H9 (cell line): ENCODE measurements around the gene LRRC41. TPM values are rescaled to one million over a fixed set of nuclear protein-coding genes. Genes with fewer than 3 reads are reported as not detected.
A peak's percentile ranks its signal among the peaks of the same experiment; 100 is the strongest.

ENCODE experiments used
- DNase-seq: peaks from one replicate; pipeline ENCODE4 v3.0.0-alpha.2; 2017
- H2AFZ ChIP-seq: one replicate; pipeline ENCODE4 v1.6.1; 2013; ENCODE audit warnings: mild to moderate bottlenecking, low read length, control low read depth, moderate library complexity
- H2AK5ac ChIP-seq: 2 replicates; pipeline ENCODE4 v1.6.1; 2013; ENCODE audit warnings: low read length, control low read depth, mixed read lengths; ENCODE audit not compliant: insufficient read length
- H2BK120ac ChIP-seq: one replicate; pipeline ENCODE4 v1.6.1; 2013; ENCODE audit warnings: low read depth, mild to moderate bottlenecking, low read length, control low read depth, inconsistent platforms; ENCODE audit not compliant: poor library complexity, severe bottlenecking
- H2BK12ac ChIP-seq: 2 replicates; pipeline ENCODE4 v1.6.1; 2013; ENCODE audit warnings: low read length, control low read depth, mixed read lengths, low read depth; ENCODE audit not compliant: insufficient read length
- H2BK15ac ChIP-seq: 2 replicates; pipeline ENCODE4 v1.6.1; 2013; ENCODE audit warnings: low read depth, low read length, control low read depth
- H2BK20ac ChIP-seq: one replicate; pipeline ENCODE4 v1.6.1; 2013; ENCODE audit warnings: low read depth, mild to moderate bottlenecking, low read length, control low read depth, inconsistent platforms; ENCODE audit not compliant: poor library complexity, severe bottlenecking
- H2BK5ac ChIP-seq: 2 replicates; pipeline ENCODE4 v1.6.1; 2013; ENCODE audit warnings: low read length, control low read depth, mixed read lengths; ENCODE audit not compliant: insufficient read length
- H3K14ac ChIP-seq: 2 replicates; pipeline ENCODE4 v1.6.1; 2013; ENCODE audit warnings: low read length, control low read depth; ENCODE audit not compliant: insufficient read depth
- H3K18ac ChIP-seq: 2 replicates; pipeline ENCODE4 v1.6.1; 2013; ENCODE audit warnings: low read depth, mild to moderate bottlenecking, mixed read lengths, low read length, control low read depth; ENCODE audit not compliant: insufficient read length
- H3K23ac ChIP-seq: 2 replicates; pipeline ENCODE4 v1.6.1; 2013; ENCODE audit warnings: low read length, control low read depth, mixed read lengths, low read depth; ENCODE audit not compliant: insufficient read length
- H3K23me2 ChIP-seq: 2 replicates; pipeline ENCODE4 v1.6.1; 2013; ENCODE audit warnings: low read depth, mild to moderate bottlenecking, mixed read lengths, low read length, control low read depth; ENCODE audit not compliant: insufficient read length, poor library complexity, severe bottlenecking
- H3K27ac ChIP-seq: 2 replicates; pipeline ENCODE4 v1.5.1; 2013; ENCODE audit warnings: low read length, control low read depth, mixed read lengths, low read depth; ENCODE audit not compliant: insufficient read length
- H3K27me3 ChIP-seq: 2 replicates; pipeline ENCODE4 v1.6.1; 2013; ENCODE audit warnings: low read length, control low read depth, inconsistent platforms; ENCODE audit not compliant: insufficient read depth
- H3K4ac ChIP-seq: 2 replicates; pipeline ENCODE4 v1.6.1; 2013; ENCODE audit warnings: low read depth, mild to moderate bottlenecking, control low read depth, inconsistent platforms, low read length, moderate library complexity
- H3K4me1 ChIP-seq: 2 replicates; pipeline ENCODE4 v1.6.1; 2013; ENCODE audit warnings: low read length, control low read depth, inconsistent platforms; ENCODE audit not compliant: insufficient read depth
- H3K4me2 ChIP-seq: 2 replicates; pipeline ENCODE4 v1.6.1; 2013; ENCODE audit warnings: low read length, control low read depth, mixed read lengths; ENCODE audit not compliant: insufficient read length, insufficient read depth
- H3K56ac ChIP-seq: 2 replicates; pipeline ENCODE4 v1.6.1; 2013; ENCODE audit warnings: low read depth, mild to moderate bottlenecking, mixed read lengths, low read length, control low read depth; ENCODE audit not compliant: insufficient read length
- H3K79me1 ChIP-seq: 2 replicates; pipeline ENCODE4 v1.6.1; 2013; ENCODE audit warnings: low read depth, mild to moderate bottlenecking, moderate library complexity, low read length, control low read depth, inconsistent platforms; ENCODE audit not compliant: insufficient read depth, poor library complexity, severe bottlenecking
- H3K79me2 ChIP-seq: 2 replicates; pipeline ENCODE4 v1.6.1; 2013; ENCODE audit warnings: low read length, control low read depth, inconsistent platforms; ENCODE audit not compliant: insufficient read depth
- H3K9ac ChIP-seq: 2 replicates; pipeline ENCODE4 v1.6.1; 2013; ENCODE audit warnings: low read length, control low read depth, mixed read lengths; ENCODE audit not compliant: insufficient read length; ENCODE audit errors: extremely low read depth
- H3K9me3 ChIP-seq: one replicate; pipeline ENCODE4 v1.6.1; 2013; ENCODE audit warnings: low read depth, low read length, inconsistent platforms; ENCODE audit not compliant: control insufficient read depth
- H3T11ph ChIP-seq: one replicate; pipeline ENCODE4 v1.6.1; 2013; ENCODE audit warnings: mild to moderate bottlenecking, low read length, control low read depth, inconsistent platforms
- H4K20me1 ChIP-seq: one replicate; pipeline ENCODE4 v1.6.1; 2013; ENCODE audit not compliant: control insufficient read depth, insufficient read length, insufficient read depth
- H4K5ac ChIP-seq: 2 replicates; pipeline ENCODE4 v1.6.1; 2013; ENCODE audit warnings: low read depth, mild to moderate bottlenecking, mixed read lengths, low read length, control low read depth; ENCODE audit not compliant: insufficient read length
- H4K8ac ChIP-seq: replicated peaks from 2 replicates; pipeline ENCODE4 v1.6.1; 2013; ENCODE audit warnings: low read length, control low read depth, mixed read lengths, low read depth; ENCODE audit not compliant: insufficient read length
- H4K91ac ChIP-seq: 2 replicates; pipeline ENCODE4 v1.6.1; 2013; ENCODE audit warnings: low read depth, mild to moderate bottlenecking, moderate library complexity, mixed read lengths, low read length, control low read depth; ENCODE audit not compliant: insufficient read length
- H3K27ac Mint-ChIP-seq, 3 experiments: 2 replicates in 2 of 3; 3 replicates in 1 of 3; pipeline ENCODE4 v1.8.0; 2020 to 2021; ENCODE audit warnings: mixed read lengths in 3 of 3, mild to moderate bottlenecking in 1 of 3, moderate library complexity in 1 of 3
- H3K27me3 Mint-ChIP-seq: 2 replicates; pipeline ENCODE4 v1.8.0; 2021; ENCODE audit warnings: low read depth, mild to moderate bottlenecking, moderate library complexity, mixed read lengths
- H3K36me3 Mint-ChIP-seq, 3 experiments: 2 replicates in 2 of 3; 3 replicates in 1 of 3; pipeline ENCODE4 v1.8.0; 2020 to 2021; ENCODE audit warnings: low read depth in 3 of 3, mixed read lengths in 3 of 3; ENCODE audit not compliant: insufficient read depth in 1 of 3
- H3K4me1 Mint-ChIP-seq, 2 experiments: 2 replicates each; pipeline ENCODE4 v1.8.0; 2020; ENCODE audit warnings: mixed read lengths in 2 of 2
- H3K4me3 Mint-ChIP-seq, 2 experiments: 2 replicates in 1 of 2; 3 replicates in 1 of 2; pipeline ENCODE4 v1.8.0; 2020 to 2021; ENCODE audit warnings: mild to moderate bottlenecking in 2 of 2, mixed read lengths in 2 of 2, moderate library complexity in 1 of 2
- H3K9me3 Mint-ChIP-seq, 2 experiments: 2 replicates in 1 of 2; 3 replicates in 1 of 2; pipeline ENCODE4 v1.8.0; 2020; ENCODE audit warnings: mild to moderate bottlenecking in 2 of 2, mixed read lengths in 2 of 2, moderate library complexity in 1 of 2
- WGBS: extraction: QIAGEN DNeasy Blood & Tissue Kit; methylation state at CpG from one replicate; pipeline ENCODE4 v1.1.7; 2013; ENCODE audit warnings: missing lambda C conversion rate, low lambda C conversion rate, mixed read lengths; ENCODE audit not compliant: insufficient read length; ENCODE audit errors: extremely low coverage; 5-methylcytosine and 5-hydroxymethylcytosine counted together
- total RNA-seq: library from RNA; stranded (reverse); gene quantifications from 2 replicates; pipeline ENCODE4 v1.2.1, GENCODE V29; 2021
- TF ChIP-seq, protein P1 (sequence below): fragments of 200-600 bp; sonication (generic); conservative IDR thresholded peaks from 3 replicates; pipeline ENCODE4 v1.8.0; 2021; ENCODE audit warnings: antibody characterized with exemption, mild to moderate bottlenecking

Gene LRRC41
- total RNA-seq, 1 experiment from 2014 or later = 62.6 TPM

DNA sequence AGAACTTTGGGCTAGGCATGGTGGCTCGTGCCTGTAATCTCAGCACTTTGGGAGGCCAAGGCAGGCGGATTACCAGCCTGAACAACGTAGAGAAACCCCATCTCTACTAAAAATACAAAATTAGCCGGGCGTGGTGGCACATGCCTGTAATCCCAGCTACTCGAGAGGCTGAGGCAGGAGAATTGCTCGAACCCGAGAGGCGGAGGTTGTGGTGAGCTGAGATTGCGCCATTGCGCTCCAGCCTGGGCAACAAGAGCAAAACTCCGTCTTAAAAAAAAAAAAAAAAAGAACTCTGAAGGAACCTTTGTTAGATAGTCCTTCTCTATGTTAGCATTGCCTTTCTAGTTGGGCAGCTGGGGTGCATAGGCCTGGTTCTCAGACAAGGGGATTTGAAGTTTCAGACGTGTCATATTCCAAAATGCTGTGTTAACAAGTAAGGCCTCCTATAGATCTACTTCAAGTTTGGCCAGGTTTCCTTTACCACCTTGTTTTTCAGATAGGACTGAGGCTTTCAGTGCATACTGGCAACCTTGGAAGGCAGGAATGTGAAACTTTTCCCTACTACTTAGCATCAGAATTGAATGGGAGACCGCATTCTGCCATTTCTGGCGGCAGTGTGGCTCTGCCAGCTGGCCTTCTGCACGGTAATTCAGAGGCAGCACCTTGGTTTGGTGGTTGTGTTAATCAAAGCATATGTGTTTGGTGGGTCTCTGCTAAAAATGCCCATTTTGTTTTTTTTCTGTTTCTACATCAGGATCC is 6.2 kb upstream of the LRRC41 start:
- Histone ChIP-seq H3K14ac (no peak overlapping the region), H4K20me1 (no peaks in the 10 kb centered on the region), H3K23me2 (peaks cover 3% of the 10 kb centered on the region), H3T11ph (no peak overlapping the region), H3K18ac (no peak overlapping the region), H3K9ac (no peak overlapping the region), H3K79me2 (peaks cover 34% of the 10 kb centered on the region; the same call in 1 of the 2 replicates), H3K56ac (no peak overlapping the region), H2AFZ (no peak overlapping the region), H4K5ac (no peak overlapping the region), H3K9me3 (no peaks in the 10 kb centered on the region), H2BK120ac (no peak overlapping the region), H2BK12ac (no peak overlapping the region), H3K4me2 (no peak overlapping the region), H3K27me3 (no peaks in the 10 kb centered on the region), H2BK20ac (no peak overlapping the region), H3K27ac (peak overlapping the region; percentile 65), H2BK15ac (no peak overlapping the region), H2BK5ac (no peak overlapping the region), H3K23ac (no peak overlapping the region), H4K91ac (no peak overlapping the region), H3K4ac (no peak overlapping the region), H3K4me1 (no peaks in the 10 kb centered on the region; the same call in 1 of the 2 replicates), H4K8ac (no peak overlapping the region), H3K79me1 (peaks cover 15% of the 10 kb centered on the region), H2AK5ac (no peak overlapping the region)
- WGBS = no CpG with 5 or more reads among the region's 16 CpGs
- TF ChIP-seq, protein P1, sequence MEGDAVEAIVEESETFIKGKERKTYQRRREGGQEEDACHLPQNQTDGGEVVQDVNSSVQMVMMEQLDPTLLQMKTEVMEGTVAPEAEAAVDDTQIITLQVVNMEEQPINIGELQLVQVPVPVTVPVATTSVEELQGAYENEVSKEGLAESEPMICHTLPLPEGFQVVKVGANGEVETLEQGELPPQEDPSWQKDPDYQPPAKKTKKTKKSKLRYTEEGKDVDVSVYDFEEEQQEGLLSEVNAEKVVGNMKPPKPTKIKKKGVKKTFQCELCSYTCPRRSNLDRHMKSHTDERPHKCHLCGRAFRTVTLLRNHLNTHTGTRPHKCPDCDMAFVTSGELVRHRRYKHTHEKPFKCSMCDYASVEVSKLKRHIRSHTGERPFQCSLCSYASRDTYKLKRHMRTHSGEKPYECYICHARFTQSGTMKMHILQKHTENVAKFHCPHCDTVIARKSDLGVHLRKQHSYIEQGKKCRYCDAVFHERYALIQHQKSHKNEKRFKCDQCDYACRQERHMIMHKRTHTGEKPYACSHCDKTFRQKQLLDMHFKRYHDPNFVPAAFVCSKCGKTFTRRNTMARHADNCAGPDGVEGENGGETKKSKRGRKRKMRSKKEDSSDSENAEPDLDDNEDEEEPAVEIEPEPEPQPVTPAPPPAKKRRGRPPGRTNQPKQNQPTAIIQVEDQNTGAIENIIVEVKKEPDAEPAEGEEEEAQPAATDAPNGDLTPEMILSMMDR = no peak
- Mint-ChIP-seq H3K4me3 (no peak overlapping the region), H3K4me1 (peaks cover 34 to 41% of the 10 kb centered on the region in 2 experiments), H3K27me3 (no peaks in the 10 kb centered on the region), H3K27ac (peak overlapping the region; percentile 18 to 90 (median 32); a peak in 5 of 7 replicates), H3K36me3 (peaks cover 61 to 82% (median 73%) of the 10 kb centered on the region in 3 experiments; a peak in 6 of 7 replicates), H3K9me3 (no peaks in the 10 kb centered on the region; a peak in 1 of 5 replicates)
- DNase-seq = no peak
